ENCODE results near the gene STXBP6. TPM values are rescaled to one million over a fixed set of nuclear protein-coding genes. Genes with fewer than 3 reads are reported as not detected.
"Not testable (repeated sequence)": the region's sequence is repeated elsewhere in the genome, so short reads cannot be mapped to it uniquely, and the experiment has no call there.

STXBP6 gene
- total RNA-seq, 1 donor from 2014 or later: 6.8 TPM

DNA sequence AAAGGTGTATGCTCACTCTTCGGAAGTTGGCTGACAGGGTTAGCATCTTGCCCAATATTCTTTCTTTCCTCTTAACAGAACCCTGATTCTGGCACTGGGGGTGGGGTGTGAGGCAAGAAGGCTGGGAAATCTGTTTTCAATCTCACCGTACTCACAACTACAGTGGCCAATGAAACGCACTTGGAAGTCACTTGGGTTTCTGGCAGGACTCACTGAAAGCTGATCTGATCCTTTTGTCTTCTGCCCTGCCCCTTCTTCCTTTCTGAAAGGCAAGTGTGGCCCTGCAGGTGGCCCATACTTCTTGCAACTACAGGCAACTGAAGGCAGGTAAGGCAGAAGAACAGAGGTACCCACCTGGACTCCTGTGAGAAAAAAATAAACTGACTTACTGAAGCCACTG lies 106.9 kb downstream of the STXBP6 start:
- H3K27me3 Mint-ChIP-seq (ENCODE audit: low read depth): no peaks in the 10 kb centered on the region
- no peak for DNase-seq (ENCODE audit: low read depth, low spot score)
- no peak overlapping the region for H3K27ac Mint-ChIP-seq (ENCODE audit: unreplicated experiment)
- no peak overlapping the region for H3K4me3 Mint-ChIP-seq
- TF ChIP-seq CTCF (conservative IDR thresholded peaks at IDR 0.05): no peak
- H3K4me1 Mint-ChIP-seq: peaks cover 22% of the 10 kb centered on the region
- H3K36me3 Mint-ChIP-seq (ENCODE audit: low read depth): no peaks in the 10 kb centered on the region
- no peaks in the 10 kb centered on the region for H3K9me3 Mint-ChIP-seq

DNA sequence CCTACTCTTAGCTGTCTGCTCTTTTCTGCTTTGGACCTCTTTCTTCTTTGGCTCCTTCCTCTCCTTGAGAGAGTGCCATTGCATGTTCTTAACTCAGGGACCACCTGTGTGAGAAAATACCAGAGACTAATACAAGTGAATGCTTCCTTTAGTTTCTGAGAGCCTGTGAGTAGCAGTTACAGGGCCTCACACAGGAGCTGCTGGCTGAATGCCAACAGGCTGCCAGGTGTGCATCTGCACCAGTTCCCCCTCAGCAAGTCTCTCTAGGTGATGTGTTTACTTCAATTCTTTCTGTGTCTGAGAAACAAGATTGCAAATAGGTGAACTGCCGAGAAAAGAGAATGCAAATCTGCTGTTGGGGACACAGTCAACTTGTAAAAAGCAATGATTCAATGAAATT lies 108.2 kb downstream of the STXBP6 start:
- Mint-ChIP-seq H3K9me3 (no peaks in the 10 kb centered on the region), H3K27me3 (ENCODE audit: low read depth) (no peaks in the 10 kb centered on the region), H3K36me3 (ENCODE audit: low read depth) (no peaks in the 10 kb centered on the region), H3K4me3 (no peak overlapping the region), H3K27ac (ENCODE audit: unreplicated experiment) (no peak overlapping the region), H3K4me1 (peaks cover 22% of the 10 kb centered on the region)
- DNase-seq (ENCODE audit: low read depth, low spot score): no peak
- no peak for TF ChIP-seq CTCF (conservative IDR thresholded peaks at IDR 0.05)

DNA sequence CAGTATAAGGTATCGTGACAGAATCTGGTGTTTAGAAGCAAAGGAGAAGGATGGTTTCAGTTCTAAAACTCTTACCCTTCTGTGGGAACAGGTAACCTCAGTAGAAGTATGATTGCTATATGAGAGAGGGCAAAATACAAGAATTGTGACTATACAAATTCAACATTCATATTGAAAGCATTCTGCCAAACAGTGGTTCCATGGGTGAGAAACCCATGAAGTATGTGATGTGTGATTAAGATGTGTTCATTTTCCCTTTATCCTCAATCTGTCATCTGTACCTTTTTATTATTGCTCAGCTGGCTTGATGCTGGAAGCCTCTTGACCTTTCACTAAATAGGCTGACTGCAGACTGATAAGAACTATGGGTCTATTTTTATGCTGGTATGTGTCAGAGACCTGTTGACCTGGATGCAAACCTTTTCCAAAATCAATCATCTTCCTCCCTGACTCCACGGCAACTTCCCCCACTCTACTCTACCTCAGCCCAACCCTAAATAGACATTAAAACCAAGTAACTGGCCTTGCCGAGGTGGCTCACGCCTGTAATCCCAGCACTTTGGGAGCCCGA lies 109.6 kb downstream of the STXBP6 start:
- H3K27ac Mint-ChIP-seq (ENCODE audit: unreplicated experiment): no peak overlapping the region
- TF ChIP-seq CTCF (conservative IDR thresholded peaks at IDR 0.05): no peak
- H3K27me3 Mint-ChIP-seq (ENCODE audit: low read depth): no peaks in the 10 kb centered on the region
- H3K36me3 Mint-ChIP-seq (ENCODE audit: low read depth): no peaks in the 10 kb centered on the region
- H3K4me1 Mint-ChIP-seq: peaks cover 22% of the 10 kb centered on the region
- no peak overlapping the region for H3K4me3 Mint-ChIP-seq
- DNase-seq (ENCODE audit: low read depth, low spot score): no peak
- H3K9me3 Mint-ChIP-seq: no peaks in the 10 kb centered on the region

DNA sequence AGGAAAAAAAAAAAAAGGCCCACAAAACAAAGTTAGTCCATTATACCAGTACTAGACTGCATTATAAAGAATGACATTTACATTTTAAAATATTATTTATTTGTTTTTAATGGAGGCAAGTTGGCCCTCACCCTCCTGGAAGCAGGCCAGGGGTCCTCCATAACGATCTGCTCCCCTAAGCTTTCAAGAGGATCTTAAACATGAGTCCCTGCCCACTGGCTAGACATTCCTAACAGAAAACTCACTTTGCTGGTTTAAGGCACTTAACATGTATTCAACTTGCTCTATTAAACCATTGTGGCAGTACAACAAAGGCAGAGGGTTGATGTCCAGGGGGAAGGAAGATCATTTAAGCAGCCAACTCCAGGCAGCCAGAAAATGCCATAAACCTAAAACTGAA lies 111.4 kb downstream of the STXBP6 start:
- no peak for TF ChIP-seq CTCF (conservative IDR thresholded peaks at IDR 0.05)
- no peak for DNase-seq (ENCODE audit: low read depth, low spot score)
- H3K4me3 Mint-ChIP-seq: no peak overlapping the region
- no peaks in the 10 kb centered on the region for H3K36me3 Mint-ChIP-seq (ENCODE audit: low read depth)
- H3K27me3 Mint-ChIP-seq (ENCODE audit: low read depth): no peaks in the 10 kb centered on the region
- no peaks in the 10 kb centered on the region for H3K9me3 Mint-ChIP-seq
- H3K27ac Mint-ChIP-seq (ENCODE audit: unreplicated experiment): no peak overlapping the region
- peaks cover 28% of the 10 kb centered on the region for H3K4me1 Mint-ChIP-seq

DNA sequence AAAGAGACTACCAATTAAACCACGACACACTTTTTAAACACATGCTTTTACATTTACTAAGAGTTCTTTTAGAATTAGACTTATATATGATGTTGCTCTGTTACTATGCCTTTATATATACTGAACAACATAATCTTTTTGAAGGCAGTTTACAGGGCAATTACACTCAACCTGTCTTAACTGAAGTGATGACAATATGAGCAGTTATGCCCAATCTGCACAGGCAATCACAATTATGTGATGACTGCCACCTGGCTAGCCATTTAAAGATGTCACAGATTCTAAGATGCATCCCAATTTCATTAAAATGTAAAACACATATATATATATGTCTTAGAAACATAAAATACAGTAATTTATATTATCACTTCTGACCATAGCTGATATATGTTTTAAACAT lies 112.6 kb downstream of the STXBP6 start:
- Mint-ChIP-seq H3K36me3 (ENCODE audit: low read depth) (no peaks in the 10 kb centered on the region), H3K27me3 (ENCODE audit: low read depth) (no peaks in the 10 kb centered on the region), H3K4me1 (peaks cover 20% of the 10 kb centered on the region), H3K4me3 (no peak overlapping the region), H3K27ac (ENCODE audit: unreplicated experiment) (no peak overlapping the region), H3K9me3 (no peaks in the 10 kb centered on the region)
- TF ChIP-seq CTCF (conservative IDR thresholded peaks at IDR 0.05): no peak
- DNase-seq (ENCODE audit: low read depth, low spot score): no peak

- not testable (repeated sequence) for H3K36me3 Mint-ChIP-seq (ENCODE audit: low read depth); H3K9me3 Mint-ChIP-seq; H3K27me3 Mint-ChIP-seq (ENCODE audit: low read depth); DNase-seq (ENCODE audit: low read depth, low spot score); H3K27ac Mint-ChIP-seq (ENCODE audit: unreplicated experiment); H3K4me3 Mint-ChIP-seq
- H3K4me1 Mint-ChIP-seq: peaks cover 14% of the 10 kb centered on the region
Observed at GRCh38 chr14:24936773-24937172, 113.2 kb downstream of the STXBP6 start.
